GM23338 (cell line): ENCODE measurements around the gene CBLC.

ENCODE experiments used
- CREB1 ChIP-seq: fragments of 250-450 bp; sonication (Bioruptor Pico); IDR thresholded peaks from 2 replicates; pipeline ENCODE4 v1.5.0; 2020; ENCODE audit warnings: low read depth, mild to moderate bottlenecking, moderate library complexity
- CTCF ChIP-seq, 2 experiments: fragments of 200-600 bp in 1 of 2; sonication (generic) in 1 of 2; conservative IDR thresholded peaks; 2 replicates each; pipeline versions ENCODE4 v1.5.1 to v1.6.1; 2016 to 2017; ENCODE audit warnings: antibody characterized with exemption in 2 of 2, low read depth in 2 of 2, mild to moderate bottlenecking in 2 of 2, moderate library complexity in 1 of 2
- ETS1 ChIP-seq: IDR thresholded peaks from 2 replicates; pipeline ENCODE4 v1.6.1; 2016; ENCODE audit warnings: antibody characterized with exemption
- EZH2 ChIP-seq: fragments of 200-600 bp; sonication (generic); IDR thresholded peaks from one replicate; pipeline ENCODE4 v1.8.0; 2017; ENCODE audit warnings: antibody characterized with exemption, mild to moderate bottlenecking, low read depth; ENCODE audit not compliant: unreplicated experiment
- EZH2phosphoT487 ChIP-seq: fragments of 200-600 bp; sonication (generic); IDR thresholded peaks from one replicate; pipeline ENCODE4 v1.8.1; 2018; ENCODE audit warnings: antibody characterized with exemption; ENCODE audit not compliant: unreplicated experiment
- JUNB ChIP-seq: IDR thresholded peaks from one replicate; pipeline ENCODE4 v1.6.1; 2016; ENCODE audit warnings: antibody characterized with exemption; ENCODE audit not compliant: unreplicated experiment
- NANOG ChIP-seq: IDR thresholded peaks from 2 replicates; pipeline ENCODE4 v1.6.1; 2016; ENCODE audit warnings: antibody characterized with exemption, borderline replicate concordance
- POLR2AphosphoS5 ChIP-seq: IDR thresholded peaks from 2 replicates; pipeline ENCODE4 v1.6.1; 2016; ENCODE audit warnings: antibody characterized with exemption, low read depth
- REST ChIP-seq: IDR thresholded peaks from one replicate; pipeline ENCODE4 v1.6.1; 2018; ENCODE audit warnings: antibody characterized with exemption; ENCODE audit not compliant: unreplicated experiment
- STAT1 ChIP-seq: IDR thresholded peaks from one replicate; pipeline ENCODE4 v1.6.1; 2016; ENCODE audit warnings: antibody characterized with exemption; ENCODE audit not compliant: unreplicated experiment
- ZNF114 ChIP-seq: fragments of 250-450 bp; sonication (Bioruptor Pico); IDR thresholded peaks from 2 replicates; pipeline ENCODE4 v1.5.0; 2020; ENCODE audit warnings: mild to moderate bottlenecking, moderate library complexity
- ZNF331 ChIP-seq: fragments of 250-450 bp; sonication (Bioruptor Pico); IDR thresholded peaks from 2 replicates; pipeline ENCODE4 v1.5.0; 2020; ENCODE audit warnings: low read depth, mild to moderate bottlenecking, moderate library complexity

- TF ChIP-seq CTCF (conservative IDR thresholded peaks at IDR 0.05; ENCODE audit: low read depth in 2 of 2) (no peak), EZH2 (no peak), ETS1 (no peak), ZNF331 (no peak), POLR2AphosphoS5 (no peak), EZH2phosphoT487 (no peak), JUNB (no peak), NANOG (no peak), REST (no peak), ZNF114 (no peak), CREB1 (CRISPR knock-in tag) (no peak), STAT1 (no peak)
Observed at GRCh38 chr19:44776402-44777096, 1.1 kb upstream of the CBLC start.
